A549 treated with ZK216348 at 1 μM for 4 hours (cell line): ENCODE results near the gene NREP. TPM values are rescaled to one million over a fixed set of nuclear protein-coding genes. Genes with fewer than 3 reads are reported as not detected.

Source experiments
- total RNA-seq: library from RNA; stranded (reverse); fragments of 200-300 nt; extraction: Qiagen RNA extraction; gene quantifications from 5 replicates; pipeline ENCODE4 v1.2.3, GENCODE V29; 2022; ENCODE audit warnings: low read depth

The NREP gene
- total RNA-seq: 2.1 to 5.2 TPM (median 3.3 TPM) in 5 replicates

GRCh38 chr5:111756581-111757354, at the start of gene NREP:
Gene NREP (minus strand): TSS chr5:111757194. CDS start chr5:111755772, 1,422 bp downstream.

Other genes starting within 250 kb of the NREP start
- 2.1 to 5.4 TPM (median 4.5 TPM) in 5 replicates for gene STARD4, start 244.7 kb downstream of the NREP start, total RNA-seq